ENCODE results near the gene TMX2. TPM values are rescaled to one million over a fixed set of nuclear protein-coding genes. Genes with fewer than 3 reads are reported as not detected.

TMX2 gene
- total RNA-seq, 1 experiment from 2014 or later, result 91.3 TPM

DNA sequence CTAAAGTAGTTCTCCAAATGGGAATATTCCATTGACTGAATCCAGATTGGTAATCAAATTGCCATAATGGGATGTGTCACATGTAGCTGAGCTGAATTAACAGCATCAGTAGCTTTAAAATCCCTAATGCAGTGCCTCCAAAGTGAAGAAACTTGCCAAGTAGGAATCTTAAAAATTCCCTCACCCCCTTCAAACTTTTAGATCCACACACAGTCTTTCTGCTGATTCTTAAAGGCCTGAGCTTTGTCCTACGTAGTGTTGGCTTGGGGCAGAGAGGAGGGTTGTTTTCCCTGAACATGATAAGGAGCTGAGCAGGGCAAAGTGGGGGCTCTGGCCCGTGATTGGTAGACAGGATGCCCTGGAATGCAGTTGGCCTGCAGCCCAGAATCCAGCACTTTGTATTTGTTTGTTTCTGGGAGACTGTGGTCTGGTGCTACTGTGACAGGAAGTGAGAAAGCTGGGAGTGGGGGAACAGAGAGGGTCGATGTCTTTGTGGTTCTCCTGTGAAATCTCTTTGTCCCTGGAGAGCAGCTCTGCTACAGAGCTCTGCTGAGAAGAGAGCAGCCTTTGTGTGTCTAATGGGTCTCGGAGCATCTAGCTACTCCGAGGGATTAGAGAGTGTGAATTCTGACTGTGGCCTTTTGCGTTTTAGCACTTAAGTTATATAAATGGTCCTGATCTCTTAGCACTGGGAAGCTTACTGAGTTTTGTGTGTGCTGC is 66.1 kb downstream of the TMX2 start:
- Histone ChIP-seq H4K20me1 (ENCODE audit: control insufficient read depth, insufficient read depth, insufficient read length) (no peaks in the 10 kb centered on the region), H2AFZ (ENCODE audit: low read length) (no peak overlapping the region), H3T11ph (ENCODE audit: low read length) (peak overlapping the region; percentile 73), H4K5ac (ENCODE audit: insufficient read length, low read depth, low read length) (peak overlapping the region; percentile 79), H3K79me1 (ENCODE audit: insufficient read depth, low read depth, low read length, poor library complexity, severe bottlenecking) (peaks cover 11% of the 10 kb centered on the region), H3K4me1 (ENCODE audit: insufficient read depth, low read length) (peaks cover 27% of the 10 kb centered on the region), H2BK5ac (ENCODE audit: insufficient read length, low read length) (peak overlapping the region; percentile 6), H2BK120ac (ENCODE audit: low read depth, low read length, poor library complexity, severe bottlenecking) (peak overlapping the region; percentile 24), H4K8ac (replicated peaks; ENCODE audit: insufficient read length, low read depth, low read length) (no peak overlapping the region), H3K9me3 (ENCODE audit: control insufficient read depth, low read depth, low read length) (no peaks in the 10 kb centered on the region), H2BK15ac (ENCODE audit: low read depth, low read length) (no peak overlapping the region), H3K23ac (ENCODE audit: insufficient read length, low read depth, low read length) (no peak overlapping the region), H3K79me2 (ENCODE audit: insufficient read depth, low read length) (peaks cover 39% of the 10 kb centered on the region; the same call in 1 of the 2 replicates), H3K56ac (ENCODE audit: insufficient read length, low read depth, low read length) (no peak overlapping the region), H3K4me2 (ENCODE audit: insufficient read depth, insufficient read length, low read length) (peak overlapping the region; percentile 31), H2BK12ac (ENCODE audit: insufficient read length, low read depth, low read length) (peak overlapping the region; percentile 18), H3K27me3 (ENCODE audit: insufficient read depth, low read length) (no peaks in the 10 kb centered on the region), H3K27ac (ENCODE audit: insufficient read length, low read depth, low read length) (peak overlapping the region; percentile 97), H3K4ac (ENCODE audit: low read depth, low read length) (peak overlapping the region; percentile 6; the same call in 1 of the 2 replicates), H2AK5ac (ENCODE audit: insufficient read length, low read length) (peak overlapping the region; percentile 73), H4K91ac (ENCODE audit: insufficient read length, low read depth, low read length) (no peak overlapping the region), H3K9ac (ENCODE audit: extremely low read depth, insufficient read length, low read length) (peak overlapping the region; percentile 33), H3K23me2 (ENCODE audit: insufficient read length, low read depth, low read length, poor library complexity, severe bottlenecking) (no peaks in the 10 kb centered on the region), H3K18ac (ENCODE audit: insufficient read length, low read depth, low read length) (peak overlapping the region; percentile 76), H3K14ac (ENCODE audit: insufficient read depth, low read length) (peak overlapping the region; percentile 59; the same call in 1 of the 2 replicates), H2BK20ac (ENCODE audit: low read depth, low read length, poor library complexity, severe bottlenecking) (no peak overlapping the region)
- peak; percentile 92 for DNase-seq
- TF ChIP-seq, protein P1, sequence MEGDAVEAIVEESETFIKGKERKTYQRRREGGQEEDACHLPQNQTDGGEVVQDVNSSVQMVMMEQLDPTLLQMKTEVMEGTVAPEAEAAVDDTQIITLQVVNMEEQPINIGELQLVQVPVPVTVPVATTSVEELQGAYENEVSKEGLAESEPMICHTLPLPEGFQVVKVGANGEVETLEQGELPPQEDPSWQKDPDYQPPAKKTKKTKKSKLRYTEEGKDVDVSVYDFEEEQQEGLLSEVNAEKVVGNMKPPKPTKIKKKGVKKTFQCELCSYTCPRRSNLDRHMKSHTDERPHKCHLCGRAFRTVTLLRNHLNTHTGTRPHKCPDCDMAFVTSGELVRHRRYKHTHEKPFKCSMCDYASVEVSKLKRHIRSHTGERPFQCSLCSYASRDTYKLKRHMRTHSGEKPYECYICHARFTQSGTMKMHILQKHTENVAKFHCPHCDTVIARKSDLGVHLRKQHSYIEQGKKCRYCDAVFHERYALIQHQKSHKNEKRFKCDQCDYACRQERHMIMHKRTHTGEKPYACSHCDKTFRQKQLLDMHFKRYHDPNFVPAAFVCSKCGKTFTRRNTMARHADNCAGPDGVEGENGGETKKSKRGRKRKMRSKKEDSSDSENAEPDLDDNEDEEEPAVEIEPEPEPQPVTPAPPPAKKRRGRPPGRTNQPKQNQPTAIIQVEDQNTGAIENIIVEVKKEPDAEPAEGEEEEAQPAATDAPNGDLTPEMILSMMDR (conservative IDR thresholded peaks at IDR 0.05), result no peak
- WGBS (ENCODE audit: extremely low coverage, insufficient read length, low lambda C conversion rate), result no CpG with 5 or more reads among the region's 6 CpGs
- Mint-ChIP-seq H3K27ac (peak overlapping the region; percentile 94 to 99 (median 99)), H3K4me3 (peak overlapping the region; percentile 38 to 69), H3K4me1 (peaks cover 88 to 89% of the 10 kb centered on the region in 2 experiments), H3K27me3 (ENCODE audit: low read depth) (no peaks in the 10 kb centered on the region), H3K36me3 (ENCODE audit: insufficient read depth in 1 of 3, low read depth in 3 of 3) (peaks cover 0 to 13% (median 8%) of the 10 kb centered on the region in 3 experiments; a peak in 3 of 7 replicates), H3K9me3 (no peaks in the 10 kb centered on the region)

Data from H9 (cell line).